GM12878 (cell line): ENCODE results near the gene TKFC. TPM values are rescaled to one million over a fixed set of nuclear protein-coding genes. Genes with fewer than 3 reads are reported as not detected.

Experiments used
- ATAC-seq: fragments of 200-7000 bp; cut with Tn5 transposase; 3 replicates; pipeline ENCODE4 v1.9.1; 2020; ENCODE audit warnings: mild to moderate bottlenecking, moderate library complexity
- BruUV-seq: library from RNA; stranded (reverse); fragments of 400-500 nt; replicated peaks from 2 replicates; lab custom pipeline; 2021; lab: Mats Ljungman, UMichigan
- CTCF ChIA-PET: fragments of 300-600 bp; sonication (Branson Sonifier 250); formaldehyde crosslinking; extraction: SDS; loops from one replicate; lab custom pipeline; 2021; ENCODE audit warnings: inconsistent platforms; lab: Yijun Ruan, JAX
- POLR2A ChIA-PET: fragments of 350-600 bp; formaldehyde crosslinking; extraction: SDS; loops from one replicate; lab custom pipeline; 2021; ENCODE audit warnings: inconsistent platforms; lab: Charles Lee
- RAD21 ChIA-PET: fragments of 300-600 bp; sonication (Branson Sonifier 250); formaldehyde crosslinking; loops from one replicate; lab custom pipeline; 2023; ENCODE audit warnings: antibody characterized with exemption; ENCODE audit not compliant: unreplicated experiment; lab: Charles Lee
- SMC1A ChIA-PET: fragments of 300-600 bp; sonication (Branson Sonifier 250); formaldehyde crosslinking; loops from one replicate; lab custom pipeline; 2023; ENCODE audit not compliant: unreplicated experiment, uncharacterized antibody; lab: Charles Lee
- DNase-seq: peaks from one replicate; pipeline ENCODE4 v3.0.0-alpha.2; 2011; ENCODE audit warnings: low read depth, low spot score
- FAIRE-seq: peaks from 3 replicates; lab custom pipeline; 2011; peaks lifted over from hg19 to GRCh38; lab: Jason Lieb, UNC
- H2AFZ ChIP-seq: 2 replicates; pipeline ENCODE4 v1.6.0; 2011; ENCODE audit warnings: low read depth, low read length, control low read depth; ENCODE audit not compliant: control insufficient read depth
- H3K27ac ChIP-seq: 2 replicates; pipeline ENCODE4 v1.5.1; 2011; ENCODE audit warnings: control low read depth; ENCODE audit not compliant: control insufficient read depth, insufficient read depth
- H3K27me3 ChIP-seq, 2 experiments: replicated peaks in 1 of 2; 2 replicates each; pipeline versions ENCODE4 v1.6.0 to v1.6.1; 2011; ENCODE audit warnings: low read length in 1 of 2; ENCODE audit not compliant: control insufficient read depth in 2 of 2, insufficient read depth in 2 of 2
- H3K36me3 ChIP-seq, 2 experiments: 2 replicates each; pipeline ENCODE4 v1.5.1; 2011; ENCODE audit warnings: low read length in 1 of 2; ENCODE audit not compliant: control insufficient read depth in 2 of 2, insufficient read depth in 2 of 2
- H3K4me1 ChIP-seq: 2 replicates; pipeline ENCODE4 v1.6.1; 2011; ENCODE audit warnings: mild to moderate bottlenecking, low read length, moderate library complexity, mixed read lengths; ENCODE audit not compliant: control insufficient read depth, insufficient read depth
- H3K4me2 ChIP-seq: 2 replicates; pipeline ENCODE4 v1.6.0; 2011; ENCODE audit warnings: control low read depth; ENCODE audit not compliant: control insufficient read depth, insufficient read depth
- H3K4me3 ChIP-seq: fragments of 200-600 bp; sonication (generic); 2 replicates; pipeline ENCODE4 v1.5.1; 2016
- H3K79me2 ChIP-seq: 2 replicates; pipeline ENCODE4 v1.6.0; 2011; ENCODE audit warnings: low read length; ENCODE audit not compliant: control insufficient read depth, insufficient read depth
- H3K9ac ChIP-seq: 2 replicates; pipeline ENCODE4 v1.8.0; 2011; ENCODE audit warnings: low read length, control low read depth, mixed read lengths; ENCODE audit not compliant: control insufficient read depth, insufficient read depth
- H3K9me3 ChIP-seq: replicated peaks from 3 replicates; pipeline ENCODE4 v1.5.1; 2011; ENCODE audit warnings: mild to moderate bottlenecking, low read length; ENCODE audit not compliant: control insufficient read depth, insufficient read depth
- H4K20me1 ChIP-seq: 2 replicates; pipeline ENCODE4 v1.6.0; 2011; ENCODE audit not compliant: control insufficient read depth, insufficient read depth
- BCL3 ChIP-seq: IDR thresholded peaks from 2 replicates; pipeline ENCODE4 v1.6.1; 2011; ENCODE audit warnings: borderline replicate concordance, low read depth, mild to moderate bottlenecking, moderate library complexity, low read length; ENCODE audit not compliant: insufficient read depth, poor library complexity, severe bottlenecking
- CHD1 ChIP-seq: IDR thresholded peaks from 2 replicates; pipeline ENCODE4 v1.6.1; 2012; ENCODE audit warnings: low read depth, low read length, improper control_type of control experiment
- FOXK2 ChIP-seq: fragments of 450-650 bp; IDR thresholded peaks from 2 replicates; pipeline ENCODE4 v1.6.1; 2017; ENCODE audit warnings: mild to moderate bottlenecking, moderate library complexity
- NFIC ChIP-seq: IDR thresholded peaks from 2 replicates; pipeline ENCODE4 v1.6.1; 2012; ENCODE audit warnings: low read depth, mild to moderate bottlenecking, inconsistent platforms, low read length, moderate library complexity
- NKRF ChIP-seq: fragments of 450-650 bp; conservative IDR thresholded peaks from 2 replicates; pipeline ENCODE4 v1.6.1; 2017; ENCODE audit warnings: mild to moderate bottlenecking, moderate library complexity
- POLR2AphosphoS5 ChIP-seq: IDR thresholded peaks from 2 replicates; pipeline ENCODE4 v1.6.1; 2011; ENCODE audit warnings: mild to moderate bottlenecking, low read length, inconsistent platforms
- POU2F2 ChIP-seq: IDR thresholded peaks from 3 replicates; pipeline ENCODE4 v1.6.1; 2011; ENCODE audit warnings: low read depth, mild to moderate bottlenecking, low read length, borderline replicate concordance
- RELB ChIP-seq: fragments of 450-650 bp; IDR thresholded peaks from 2 replicates; pipeline ENCODE4 v1.6.1; 2017; ENCODE audit warnings: low read depth, mild to moderate bottlenecking, moderate library complexity
- SMAD5 ChIP-seq: IDR thresholded peaks from 2 replicates; pipeline ENCODE4 v1.6.1; 2016; ENCODE audit warnings: antibody characterized with exemption, low read depth
- TCF7 ChIP-seq: IDR thresholded peaks from 2 replicates; pipeline ENCODE4 v1.6.1; 2014; ENCODE audit warnings: antibody characterized with exemption, borderline replicate concordance
- ZNF622 ChIP-seq: fragments of 450-650 bp; IDR thresholded peaks from 2 replicates; pipeline ENCODE4 v1.6.1; 2017; ENCODE audit warnings: mild to moderate bottlenecking, inconsistent platforms
- WGBS: methylation state at CpG from one replicate; pipeline ENCODE4 v1.1.6; 2016; ENCODE audit warnings: low lambda C conversion rate; ENCODE audit not compliant: insufficient replicate concordance, insufficient coverage; ENCODE audit errors: missing lambda C conversion rate; 5-methylcytosine and 5-hydroxymethylcytosine counted together
- in situ Hi-C: fragments of 300-500 bp; cut with MboI; formaldehyde crosslinking; loops from 9 replicates; pipeline ENCODE4 v1.14.3; 2018; ENCODE audit warnings: mixed read lengths
- intact Hi-C: fragments of 100-400 bp; cut with micrococcal nuclease; formaldehyde crosslinking; loops from one replicate; pipeline ENCODE4 v1.14.2; 2022; ENCODE audit not compliant: unreplicated experiment
- polyA plus RNA-seq, 11 experiments: library from polyadenylated mRNA; depleted of rRNA in 4 of 11; unstranded in 6 of 11; stranded (reverse) in 5 of 11; fragments of >200 nt; fragmentation: Nextera tagmentation in 4 of 11; fragmentation: Illumina TruSeq in 1 of 11; extraction: Ambion mirVana in 4 of 11; extraction: Trizol in 1 of 11; gene quantifications; 1 replicate in 1 of 11; 2 replicates in 10 of 11; pipeline versions ENCODE4 v1.2.1 to v1.2.3, GENCODE V29; 2011 to 2016; ENCODE audit warnings: inconsistent platforms in 2 of 11, missing spikeins in 2 of 11, low read depth in 1 of 11
- total RNA-seq, 4 experiments: library from RNA; depleted of rRNA in 3 of 4; stranded (reverse); fragments of >200 nt in 3 of 4; fragmentation: Illumina TruSeq in 1 of 4; extraction: Trizol in 1 of 4; gene quantifications; 2 replicates each; pipeline versions ENCODE4 v1.2.1 to v1.2.3, GENCODE V29; 2013 to 2021
- TF ChIP-seq, protein P1 (sequence below): fragments of 450-650 bp; IDR thresholded peaks from 2 replicates; pipeline ENCODE4 v1.6.1; 2017; ENCODE audit warnings: mild to moderate bottlenecking

The TKFC gene
- total and polyA plus RNA-seq, 10 of the 15 experiments (the other 5 are each of a cell fraction or from before 2014, with no cell fraction given) = 2.4 to 113 (median 59.0) TPM

- H3K4me2 ChIP-seq = no peak overlapping the region
- H3K4me3 ChIP-seq = no peak overlapping the region
- no peak for FAIRE-seq
- H3K9me3 ChIP-seq = no peaks in the 10 kb centered on the region
- SMC1A ChIA-PET = interaction anchor here (1.1 to 1.7 kb wide), 3 partner anchors 10 to 43 kb away, joined by 4 to 9 read pairs (median 5); no protein-coding TSS in a partner anchor
- H3K27me3 ChIP-seq = no peaks in the 10 kb centered on the region
- no peak overlapping the region for H3K9ac ChIP-seq
- 95% methylated on average over 20 of the region's 20 CpGs for WGBS
- RAD21 ChIA-PET = interaction anchor here (0.7 kb wide), 1 partner anchor 13 kb away, joined by 3 read pairs; no protein-coding TSS in a partner anchor
- CTCF ChIA-PET = interaction anchor here (0.7 to 10.2 kb wide), 3 partner anchors 19 to 93 kb away, joined by 3 to 729 read pairs (median 387); partner anchors contain the start of genes CYB561A3 and TMEM138
- no peak overlapping the region for H3K27ac ChIP-seq
- peaks cover 0 to 4% of the 10 kb centered on the region in 2 experiments; a peak in 2 of 4 replicates for H3K36me3 ChIP-seq
- H4K20me1 ChIP-seq = no peaks in the 10 kb centered on the region
- H3K79me2 ChIP-seq = no peaks in the 10 kb centered on the region
- H2AFZ ChIP-seq = no peak overlapping the region
- ATAC-seq = no peak
- TF ChIP-seq, protein P1, sequence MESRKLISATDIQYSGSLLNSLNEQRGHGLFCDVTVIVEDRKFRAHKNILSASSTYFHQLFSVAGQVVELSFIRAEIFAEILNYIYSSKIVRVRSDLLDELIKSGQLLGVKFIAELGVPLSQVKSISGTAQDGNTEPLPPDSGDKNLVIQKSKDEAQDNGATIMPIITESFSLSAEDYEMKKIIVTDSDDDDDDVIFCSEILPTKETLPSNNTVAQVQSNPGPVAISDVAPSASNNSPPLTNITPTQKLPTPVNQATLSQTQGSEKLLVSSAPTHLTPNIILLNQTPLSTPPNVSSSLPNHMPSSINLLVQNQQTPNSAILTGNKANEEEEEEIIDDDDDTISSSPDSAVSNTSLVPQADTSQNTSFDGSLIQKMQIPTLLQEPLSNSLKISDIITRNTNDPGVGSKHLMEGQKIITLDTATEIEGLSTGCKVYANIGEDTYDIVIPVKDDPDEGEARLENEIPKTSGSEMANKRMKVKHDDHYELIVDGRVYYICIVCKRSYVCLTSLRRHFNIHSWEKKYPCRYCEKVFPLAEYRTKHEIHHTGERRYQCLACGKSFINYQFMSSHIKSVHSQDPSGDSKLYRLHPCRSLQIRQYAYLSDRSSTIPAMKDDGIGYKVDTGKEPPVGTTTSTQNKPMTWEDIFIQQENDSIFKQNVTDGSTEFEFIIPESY = no peak
- no peak for TF ChIP-seq POLR2AphosphoS5
- TF ChIP-seq NFIC = no peak
- no peak for TF ChIP-seq TCF7
- TF ChIP-seq SMAD5 = no peak
- no peak for TF ChIP-seq ZNF622
- TF ChIP-seq POU2F2 = no peak
- TF ChIP-seq CHD1 = no peak
- TF ChIP-seq RELB = no peak
- no peak for TF ChIP-seq NKRF
- TF ChIP-seq FOXK2 = no peak
- TF ChIP-seq BCL3 = no peak
- POLR2A ChIA-PET = interaction anchor here (0.9 kb wide), 1 partner anchor 19 kb away, joined by 4 read pairs; the partner anchor contains the start of gene CYB561A3
- no peaks in the 10 kb centered on the region for H3K4me1 ChIP-seq
- intact Hi-C loops (no loop called here), in situ Hi-C loops (no loop called here)
- no peak for DNase-seq
- BruUV-seq = no TSS peak
These were observed 9.3 kb downstream of the TKFC start for GRCh38 chr11:61342207-61342803.
